Natural killer cell (primary cell): Measurements from ENCODE around the gene HOXC9. TPM values are rescaled to one million over a fixed set of nuclear protein-coding genes. Genes with fewer than 3 reads are reported as not detected.

Experiments
- ATAC-seq, 3 donors: fragments of 150-1000 bp in 2 of 3; fragments of 200-7000 bp in 1 of 3; cut with Tn5 transposase; 1 replicate in 1 of 3; 2 replicates in 2 of 3; pipeline ENCODE4 v1.10.0; 2021; ENCODE audit warnings: mild to moderate bottlenecking in 2 of 3, moderate library complexity in 2 of 3
- DNase-seq, 2 donors: peaks; one replicate each; pipeline versions ENCODE4 v3.0.0 to v3.0.0-alpha.2; 2013 to 2021; ENCODE audit warnings: mixed read lengths in 1 of 2
- H3K27ac ChIP-seq: one replicate; pipeline ENCODE4 v1.5.1; 2013; ENCODE audit warnings: mild to moderate bottlenecking, low read length
- H3K27me3 ChIP-seq: one replicate; pipeline ENCODE4 v1.6.1; 2013; ENCODE audit warnings: low read length; ENCODE audit not compliant: control insufficient read depth, insufficient read depth
- H3K36me3 ChIP-seq: one replicate; pipeline ENCODE4 v1.6.1; 2013; ENCODE audit warnings: low read length; ENCODE audit not compliant: control insufficient read depth, insufficient read depth
- H3K4me1 ChIP-seq: one replicate; pipeline ENCODE4 v1.6.1; 2013; ENCODE audit warnings: low read length; ENCODE audit not compliant: control insufficient read depth, insufficient read depth
- H3K4me3 ChIP-seq: one replicate; pipeline ENCODE4 v1.5.1; 2013; ENCODE audit warnings: low read length
- H3K9me3 ChIP-seq: one replicate; pipeline ENCODE4 v1.6.1; 2013; ENCODE audit warnings: low read length; ENCODE audit not compliant: control insufficient read depth, insufficient read depth
- H3K27ac Mint-ChIP-seq, 2 donors: one replicate each; pipeline ENCODE4 v1.8.0; 2022; ENCODE audit warnings: mild to moderate bottlenecking in 2 of 2, mixed read lengths in 2 of 2, moderate library complexity in 1 of 2
- H3K27me3 Mint-ChIP-seq, 2 donors: one replicate each; pipeline ENCODE4 v1.8.0; 2022; ENCODE audit warnings: low read depth in 2 of 2, mixed read lengths in 2 of 2
- H3K36me3 Mint-ChIP-seq: one replicate; pipeline ENCODE4 v1.8.0; 2022; ENCODE audit warnings: mixed read lengths
- H3K4me1 Mint-ChIP-seq, 2 donors: one replicate each; pipeline ENCODE4 v1.8.0; 2022; ENCODE audit warnings: mixed read lengths in 2 of 2
- H3K4me3 Mint-ChIP-seq: one replicate; pipeline ENCODE4 v1.8.0; 2022; ENCODE audit warnings: mild to moderate bottlenecking, moderate library complexity, mixed read lengths
- H3K9me3 Mint-ChIP-seq, 2 donors: one replicate each; pipeline ENCODE4 v1.8.0; 2022; ENCODE audit warnings: mixed read lengths in 2 of 2
- CTCF ChIP-seq: fragments of 200-600 bp; IDR thresholded peaks from one replicate; pipeline ENCODE4 v1.8.0; 2022; ENCODE audit warnings: antibody characterized with exemption
- WGBS: methylation state at CpG from one replicate; pipeline ENCODE4 v1.1.7; 2013; ENCODE audit warnings: missing lambda C conversion rate; ENCODE audit not compliant: insufficient coverage; 5-methylcytosine and 5-hydroxymethylcytosine counted together
- intact Hi-C: fragments of 100-400 bp; cut with micrococcal nuclease; formaldehyde crosslinking; loops from one replicate; pipeline ENCODE4 v1.14.2; 2022
- total RNA-seq, 4 donors: library from RNA; stranded (reverse); fragments of 120-200 nt in 1 of 4; gene quantifications; one replicate each; pipeline versions ENCODE4 v1.2.3 to v1.2.4, GENCODE V29; 2013 to 2022

Gene HOXC9
- total RNA-seq, 3 donors from 2014 or later (not counting 1 experiment from before 2014, with no cell fraction given) = not detected

GRCh38 chr12:53974084-53975063, 25.6 kb upstream of the HOXC9 start, which contains the start of gene HOTAIR:
HOTAIR (minus strand) TSS chr12:53974954.
- Mint-ChIP-seq H3K4me3 (peak within 1 kb of the TSS; percentile 82), H3K36me3 (no peaks in the 10 kb centered on the region), H3K9me3 (no peaks in the 10 kb centered on the region), H3K4me1 (peaks cover 18 to 31% of the 10 kb centered on the region in 2 donors), H3K27me3 (peaks cover 81 to 83% of the 10 kb centered on the region in 2 donors), H3K27ac (no peak within 1 kb of the TSS)
- Histone ChIP-seq H3K4me3 (peak within 1 kb of the TSS; percentile 12), H3K9me3 (peaks cover 5% of the 10 kb centered on the region), H3K27me3 (peaks cover 90% of the 10 kb centered on the region), H3K36me3 (no peaks in the 10 kb centered on the region), H3K4me1 (peaks cover 32% of the 10 kb centered on the region), H3K27ac (no peak within 1 kb of the TSS)
- ATAC-seq (peak; percentile 38 to 72 (median 70)), DNase-seq (peak in 1 of 2 donors; percentile 65)
- no peak for TF ChIP-seq CTCF
- intact Hi-C loops = loop anchor here (5.0 kb wide), 1 partner anchor 38 kb away; no protein-coding TSS in a partner anchor
- WGBS = 3% methylated on average over 58 of the region's 63 CpGs

- Mint-ChIP-seq H3K27me3 (peaks cover 82 to 83% of the 10 kb centered on the region in 2 donors), H3K27ac (no peak overlapping the region), H3K4me3 (peak overlapping the region; percentile 13), H3K4me1 (peaks cover 18 to 31% of the 10 kb centered on the region in 2 donors), H3K9me3 (no peaks in the 10 kb centered on the region), H3K36me3 (no peaks in the 10 kb centered on the region)
- H3K4me1 ChIP-seq = peaks cover 32% of the 10 kb centered on the region
- DNase-seq (no peak), ATAC-seq (no peak)
- peaks cover 90% of the 10 kb centered on the region for H3K27me3 ChIP-seq
- H3K4me3 ChIP-seq = no peak overlapping the region
- intact Hi-C loops = loop anchor here (5.0 kb wide), 1 partner anchor 37 kb away; no protein-coding TSS in a partner anchor
- no peaks in the 10 kb centered on the region for H3K36me3 ChIP-seq
- no peak for TF ChIP-seq CTCF
- 5% methylated on average over 23 of the region's 25 CpGs for WGBS
- no peak overlapping the region for H3K27ac ChIP-seq
- H3K9me3 ChIP-seq = peaks cover 5% of the 10 kb centered on the region
These were observed 24.9 kb upstream of the HOXC9 start for GRCh38 chr12:53975064-53975471.

GRCh38 chr12:53975479-53976152, 24.3 kb upstream of the HOXC9 start:
- intact Hi-C loops = loop anchor here (5.0 kb wide), 1 partner anchor 37 kb away; no protein-coding TSS in a partner anchor
- H3K4me3 Mint-ChIP-seq = peak overlapping the region; percentile 64

More at GRCh38 chr12:53975479-53976152, 24.3 kb upstream of the HOXC9 start:
- H3K27me3 Mint-ChIP-seq = peaks cover 83% of the 10 kb centered on the region in 2 donors
- H3K36me3 Mint-ChIP-seq = no peaks in the 10 kb centered on the region
- H3K4me1 Mint-ChIP-seq = peaks cover 18 to 31% of the 10 kb centered on the region in 2 donors
- 10% methylated on average over 30 of the region's 31 CpGs for WGBS
- no peaks in the 10 kb centered on the region for H3K9me3 Mint-ChIP-seq
- Histone ChIP-seq H3K36me3 (no peaks in the 10 kb centered on the region), H3K4me3 (no peak overlapping the region), H3K27me3 (peaks cover 88% of the 10 kb centered on the region), H3K4me1 (peaks cover 32% of the 10 kb centered on the region), H3K9me3 (peaks cover 5% of the 10 kb centered on the region), H3K27ac (no peak overlapping the region)
- no peak for TF ChIP-seq CTCF
- no peak overlapping the region for H3K27ac Mint-ChIP-seq
- DNase-seq (no peak), ATAC-seq (no peak)
